ENCODE data around the gene MED13L.

The MED13L gene

DNA sequence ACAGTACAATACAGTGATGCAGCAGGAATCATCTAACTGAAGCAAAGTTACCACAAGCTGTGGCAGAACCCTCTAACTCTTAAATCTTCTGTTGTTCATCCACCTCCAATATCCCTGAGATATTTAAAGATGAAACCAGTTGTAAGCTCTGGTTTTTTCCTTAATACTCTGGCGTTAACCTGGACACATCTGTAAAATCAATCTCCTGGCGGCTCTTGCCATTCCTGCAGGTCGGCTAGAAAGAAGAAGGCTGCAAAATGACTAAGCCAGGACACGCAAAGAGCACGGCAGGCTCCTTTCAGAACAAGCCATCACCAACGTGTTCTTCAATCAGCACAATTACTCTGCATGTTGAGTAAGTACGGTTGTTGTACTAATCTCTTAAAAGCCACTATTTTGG, 309.3 kb downstream of the MED13L start:
- TF ChIP-seq, protein P1, sequence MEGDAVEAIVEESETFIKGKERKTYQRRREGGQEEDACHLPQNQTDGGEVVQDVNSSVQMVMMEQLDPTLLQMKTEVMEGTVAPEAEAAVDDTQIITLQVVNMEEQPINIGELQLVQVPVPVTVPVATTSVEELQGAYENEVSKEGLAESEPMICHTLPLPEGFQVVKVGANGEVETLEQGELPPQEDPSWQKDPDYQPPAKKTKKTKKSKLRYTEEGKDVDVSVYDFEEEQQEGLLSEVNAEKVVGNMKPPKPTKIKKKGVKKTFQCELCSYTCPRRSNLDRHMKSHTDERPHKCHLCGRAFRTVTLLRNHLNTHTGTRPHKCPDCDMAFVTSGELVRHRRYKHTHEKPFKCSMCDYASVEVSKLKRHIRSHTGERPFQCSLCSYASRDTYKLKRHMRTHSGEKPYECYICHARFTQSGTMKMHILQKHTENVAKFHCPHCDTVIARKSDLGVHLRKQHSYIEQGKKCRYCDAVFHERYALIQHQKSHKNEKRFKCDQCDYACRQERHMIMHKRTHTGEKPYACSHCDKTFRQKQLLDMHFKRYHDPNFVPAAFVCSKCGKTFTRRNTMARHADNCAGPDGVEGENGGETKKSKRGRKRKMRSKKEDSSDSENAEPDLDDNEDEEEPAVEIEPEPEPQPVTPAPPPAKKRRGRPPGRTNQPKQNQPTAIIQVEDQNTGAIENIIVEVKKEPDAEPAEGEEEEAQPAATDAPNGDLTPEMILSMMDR (IDR thresholded peaks at IDR 0.05; ENCODE audit: borderline replicate concordance, insufficient read depth, low read depth, low read length), result no peak
- no peak overlapping the region for H3K4me3 ChIP-seq (ENCODE audit: low read depth, low read length)

DNA sequence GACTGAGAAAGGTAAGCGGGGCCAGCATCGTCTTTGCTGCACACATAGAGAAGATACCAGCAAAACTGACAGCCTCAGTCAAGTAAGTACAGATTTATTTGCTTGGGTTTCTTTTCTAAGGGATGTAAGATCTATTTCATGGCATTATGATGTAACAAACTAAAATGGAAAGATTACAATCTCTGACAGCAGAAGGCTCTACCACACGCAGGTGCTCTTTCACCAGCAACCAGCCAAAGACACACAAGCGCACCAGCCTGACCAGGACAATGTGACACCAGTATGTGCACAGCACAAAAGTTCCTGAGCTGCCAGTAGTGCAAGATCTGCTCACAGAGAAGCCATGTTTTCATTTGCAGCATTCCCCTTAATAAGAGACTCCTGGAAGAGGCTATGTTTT, 311.1 kb downstream of the MED13L start:
- TF ChIP-seq, protein P1 (IDR thresholded peaks at IDR 0.05; ENCODE audit: borderline replicate concordance, insufficient read depth, low read depth, low read length), result no peak
- no peak overlapping the region for H3K4me3 ChIP-seq (ENCODE audit: low read depth, low read length)

DNA sequence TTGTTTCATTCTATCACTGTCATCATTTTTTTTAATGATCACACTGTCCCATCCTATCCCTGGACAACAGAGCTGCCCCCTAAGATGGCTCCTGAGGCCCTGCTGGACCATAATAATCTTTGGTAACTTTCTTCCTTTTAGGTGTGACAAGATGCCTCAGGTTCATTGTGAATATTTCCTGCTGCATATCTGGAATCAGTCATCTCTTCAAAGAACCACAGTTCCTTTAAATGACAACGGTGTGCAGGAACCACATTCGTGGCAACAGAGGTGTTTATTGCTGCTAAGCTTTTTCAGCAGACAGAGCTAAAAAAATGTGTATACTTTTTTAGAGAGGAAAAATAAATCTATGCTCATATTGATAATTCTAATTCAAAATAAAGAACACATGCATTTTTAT, 312.9 kb downstream of the MED13L start:
- H3K4me3 ChIP-seq (ENCODE audit: low read depth, low read length), result no peak overlapping the region

DNA sequence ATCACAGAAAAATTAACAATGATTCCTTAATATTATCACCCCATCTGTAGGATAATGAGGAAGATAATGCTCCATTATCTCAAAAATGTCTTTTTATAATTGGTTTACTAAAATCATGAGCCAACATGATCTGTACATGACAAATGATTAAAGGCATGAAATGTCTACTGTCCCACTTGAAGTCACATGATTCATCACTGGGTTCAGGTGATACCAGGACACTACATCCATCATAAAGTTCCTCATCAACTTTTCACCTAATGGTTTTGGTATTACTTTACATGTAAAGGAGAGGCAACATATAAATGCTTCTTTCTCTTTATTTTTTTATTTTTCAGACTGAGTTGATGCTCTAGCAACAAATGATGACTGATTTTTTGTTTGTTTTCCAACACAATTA, 313.3 kb downstream of the MED13L start:
- TF ChIP-seq, protein P1 (IDR thresholded peaks at IDR 0.05; ENCODE audit: borderline replicate concordance, insufficient read depth, low read depth, low read length), result no peak
- no peak overlapping the region for H3K4me3 ChIP-seq (ENCODE audit: low read depth, low read length)

More for the DNA sequence above, 312.9 kb downstream of the MED13L start:
- TF ChIP-seq, protein P1 (IDR thresholded peaks at IDR 0.05; ENCODE audit: borderline replicate concordance, insufficient read depth, low read depth, low read length), result no peak

DNA sequence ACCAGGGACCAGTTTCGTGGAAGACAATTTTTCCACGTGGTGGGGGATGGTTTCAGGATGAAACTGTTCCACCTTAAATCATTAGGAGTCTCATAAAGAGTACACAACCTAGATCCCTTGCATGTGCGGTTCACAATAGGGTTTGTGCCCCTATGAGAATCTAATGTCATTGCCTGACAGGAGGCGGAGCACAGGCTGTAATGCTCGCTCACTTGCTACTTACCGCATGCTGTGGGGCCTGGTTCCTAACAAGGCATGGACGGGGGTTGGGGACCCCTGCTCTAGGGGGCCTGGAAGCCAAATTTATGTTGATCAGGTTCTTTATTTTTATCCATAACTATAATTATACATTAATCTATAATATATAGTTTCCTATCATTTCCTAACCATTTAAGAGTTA, 315.3 kb downstream of the MED13L start:
- H3K4me3 ChIP-seq (ENCODE audit: low read depth, low read length), result no peak overlapping the region
- TF ChIP-seq, protein P1 (IDR thresholded peaks at IDR 0.05; ENCODE audit: borderline replicate concordance, insufficient read depth, low read depth, low read length), result no peak

DNA sequence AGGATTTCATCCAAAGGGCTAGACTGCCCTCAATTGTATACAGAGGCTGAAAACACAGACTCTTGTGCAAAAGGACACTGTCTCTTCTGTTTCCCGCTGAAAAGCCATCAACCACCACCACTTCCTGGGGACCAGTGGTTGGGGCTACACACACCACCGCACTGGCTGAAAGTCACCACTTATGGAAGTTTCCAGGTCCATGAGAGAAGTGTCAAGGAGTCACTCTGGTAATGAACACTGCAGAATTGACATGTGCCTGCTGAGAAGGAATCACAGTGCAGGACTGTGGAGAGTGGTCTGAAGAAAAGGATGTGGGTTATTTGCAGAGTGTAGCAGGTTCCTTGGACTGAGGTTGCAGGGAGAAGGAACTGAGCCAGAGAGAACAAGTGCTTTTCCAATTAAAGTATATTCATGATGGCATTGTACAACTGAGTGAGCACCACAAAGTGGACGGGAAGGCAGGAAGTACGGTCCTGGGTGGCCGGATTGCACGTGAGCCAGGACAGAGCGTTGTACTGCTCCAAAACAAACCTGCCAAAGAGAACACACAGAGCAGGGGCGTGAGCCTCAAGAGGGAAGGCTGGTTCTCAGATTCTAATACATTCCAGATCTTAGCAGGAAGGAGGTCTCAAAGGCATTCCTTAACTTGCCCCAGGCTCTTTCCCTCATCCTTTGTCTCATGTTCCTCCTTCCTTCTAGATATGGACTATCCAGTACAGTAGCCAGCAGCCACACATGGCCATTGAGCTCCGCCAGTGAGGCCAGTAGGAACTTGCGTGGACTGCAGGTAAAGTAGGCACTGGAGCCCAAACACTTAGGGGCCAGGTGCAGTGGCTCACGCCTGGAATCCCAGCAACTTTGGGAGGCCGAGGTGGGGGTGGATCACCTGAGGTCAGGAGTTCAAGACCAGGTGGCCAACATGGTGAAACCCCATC, 316.4 kb downstream of the MED13L start:
- TF ChIP-seq, protein P1 (IDR thresholded peaks at IDR 0.05; ENCODE audit: borderline replicate concordance, insufficient read depth, low read depth, low read length), result no peak

More for the DNA sequence above, 316.4 kb downstream of the MED13L start:
- H3K4me3 ChIP-seq (ENCODE audit: low read depth, low read length), result no peak overlapping the region
